SK-N-MC (cell line): Measurements from ENCODE around the gene TMEM140.
"Not testable (repeated sequence)": the region's sequence is repeated elsewhere in the genome, so short reads cannot be mapped to it uniquely, and the experiment has no call there.

Experiments used
- DNase-seq: peaks from one replicate; pipeline ENCODE4 v3.0.0-alpha.2; 2011; ENCODE audit warnings: low read depth, low spot score
- H3K27ac ChIP-seq: fragments of 200-600 bp; sonication (generic); 2 replicates; pipeline ENCODE4 v1.5.1; 2016; ENCODE audit warnings: mixed run types
- H3K36me3 ChIP-seq: fragments of 200-600 bp; sonication (generic); 2 replicates; pipeline ENCODE4 v1.6.1; 2017; ENCODE audit warnings: antibody characterized with exemption, low read length, mixed read lengths; ENCODE audit not compliant: insufficient read depth
- H3K4me3 ChIP-seq: fragments of 200-600 bp; sonication (generic); 2 replicates; pipeline ENCODE4 v1.5.1; 2016
- H3K9ac ChIP-seq: fragments of 200-600 bp; sonication (generic); 2 replicates; pipeline ENCODE4 v1.8.0; 2017; ENCODE audit warnings: mixed run types, mixed read lengths; ENCODE audit not compliant: insufficient read length
- H3K9me3 ChIP-seq: fragments of 200-600 bp; sonication (generic); 2 replicates; pipeline ENCODE4 v1.6.1; 2017; ENCODE audit warnings: low read depth, mild to moderate bottlenecking, antibody characterized with exemption, low read length, moderate library complexity, mixed read lengths
- EZH2 ChIP-seq: fragments of 200-600 bp; sonication (generic); IDR thresholded peaks from one replicate; pipeline ENCODE4 v1.6.1; 2017; ENCODE audit warnings: antibody characterized with exemption
- FOXP2 ChIP-seq: optimal IDR thresholded peaks from 2 replicates; pipeline ENCODE3; 2011; ENCODE audit warnings: mild to moderate bottlenecking, moderate library complexity; ENCODE audit not compliant: insufficient read depth; ENCODE audit errors: extremely low read length, control extremely low read depth
- POLR2AphosphoS5 ChIP-seq: IDR thresholded peaks from 2 replicates; pipeline ENCODE4 v1.6.1; 2012; ENCODE audit warnings: mild to moderate bottlenecking, low read depth, low read length, borderline replicate concordance

The TMEM140 gene

GRCh38 chr7:135121868-135122267 is 26.0 kb upstream of the TMEM140 start:
- TF ChIP-seq EZH2 (no peak), POLR2AphosphoS5 (no peak), FOXP2 (no peak)
- Histone ChIP-seq H3K9me3 (no peaks in the 10 kb centered on the region), H3K4me3 (no peak overlapping the region), H3K9ac (no peak overlapping the region), H3K36me3 (no peaks in the 10 kb centered on the region), H3K27ac (no peak overlapping the region)
- no peak for DNase-seq

- not testable (repeated sequence) for H3K4me3 ChIP-seq, H3K36me3 ChIP-seq, DNase-seq, H3K9ac ChIP-seq, H3K27ac ChIP-seq, H3K9me3 ChIP-seq
These were observed 23.2 kb upstream of the TMEM140 start for GRCh38 chr7:135124631-135125030.

- TF ChIP-seq EZH2, result no peak
- no peak for TF ChIP-seq FOXP2
- no peak for TF ChIP-seq POLR2AphosphoS5
- Histone ChIP-seq H3K27ac (no peak overlapping the region), H3K36me3 (no peaks in the 10 kb centered on the region), H3K9me3 (no peaks in the 10 kb centered on the region), H3K9ac (no peak overlapping the region), H3K4me3 (no peak overlapping the region)
- no peak for DNase-seq
These were observed 18.9 kb upstream of the TMEM140 start for GRCh38 chr7:135128931-135129330.

- TF ChIP-seq EZH2, result no peak
- no peak for TF ChIP-seq FOXP2
- no peak for TF ChIP-seq POLR2AphosphoS5
- no peak overlapping the region for H3K9ac ChIP-seq
- no peak overlapping the region for H3K4me3 ChIP-seq
- DNase-seq, result no peak
- H3K9me3 ChIP-seq, result no peaks in the 10 kb centered on the region
- H3K27ac ChIP-seq, result no peak overlapping the region
- no peaks in the 10 kb centered on the region for H3K36me3 ChIP-seq
These were observed 18.3 kb upstream of the TMEM140 start for GRCh38 chr7:135129579-135129978.

GRCh38 chr7:135143885-135144668 is 3.8 kb upstream of the TMEM140 start:
- Histone ChIP-seq H3K9ac (no peak overlapping the region), H3K9me3 (no peaks in the 10 kb centered on the region), H3K36me3 (no peaks in the 10 kb centered on the region), H3K27ac (no peak overlapping the region), H3K4me3 (no peak overlapping the region)
- TF ChIP-seq POLR2AphosphoS5, result no peak
- TF ChIP-seq FOXP2, result no peak
- no peak for TF ChIP-seq EZH2
- no peak for DNase-seq

- H3K36me3 ChIP-seq, result no peaks in the 10 kb centered on the region
These were observed 452 bp upstream of the TMEM140 start for GRCh38 chr7:135147341-135147898.

GRCh38 chr7:135150072-135150782 is 2.4 kb downstream of the TMEM140 start:
- TF ChIP-seq POLR2AphosphoS5 (no peak), EZH2 (no peak), FOXP2 (no peak)
- no peak overlapping the region for H3K4me3 ChIP-seq

More at GRCh38 chr7:135147341-135147898, 452 bp upstream of the TMEM140 start:
- Histone ChIP-seq H3K9me3 (no peaks in the 10 kb centered on the region), H3K27ac (no peak overlapping the region), H3K4me3 (no peak overlapping the region), H3K9ac (no peak overlapping the region)
- DNase-seq, result no peak
- TF ChIP-seq FOXP2 (no peak), POLR2AphosphoS5 (no peak), EZH2 (no peak)

GRCh38 chr7:135151132-135151531 is 3.3 kb downstream of the TMEM140 start:
- H3K36me3 ChIP-seq, result no peaks in the 10 kb centered on the region
- DNase-seq, result no peak
- no peak overlapping the region for H3K9ac ChIP-seq
- no peaks in the 10 kb centered on the region for H3K9me3 ChIP-seq
- TF ChIP-seq POLR2AphosphoS5 (no peak), EZH2 (no peak), FOXP2 (no peak)
- no peak overlapping the region for H3K27ac ChIP-seq
- H3K4me3 ChIP-seq, result no peak overlapping the region

More at GRCh38 chr7:135150072-135150782, 2.4 kb downstream of the TMEM140 start:
- no peak overlapping the region for H3K9ac ChIP-seq
- H3K36me3 ChIP-seq, result no peaks in the 10 kb centered on the region
- H3K27ac ChIP-seq, result no peak overlapping the region
- H3K9me3 ChIP-seq, result no peaks in the 10 kb centered on the region
- no peak for DNase-seq

- H3K4me3 ChIP-seq, result no peak overlapping the region
- H3K9me3 ChIP-seq, result no peaks in the 10 kb centered on the region
- DNase-seq, result no peak
- H3K9ac ChIP-seq, result no peak overlapping the region
- H3K27ac ChIP-seq, result no peak overlapping the region
- no peak for TF ChIP-seq EZH2
- TF ChIP-seq POLR2AphosphoS5, result no peak
- TF ChIP-seq FOXP2, result no peak
- H3K36me3 ChIP-seq, result no peaks in the 10 kb centered on the region
These were observed 3.7 kb downstream of the TMEM140 start for GRCh38 chr7:135151533-135151932.
